ENCODE results near the gene ITGAV.

ITGAV gene

DNA sequence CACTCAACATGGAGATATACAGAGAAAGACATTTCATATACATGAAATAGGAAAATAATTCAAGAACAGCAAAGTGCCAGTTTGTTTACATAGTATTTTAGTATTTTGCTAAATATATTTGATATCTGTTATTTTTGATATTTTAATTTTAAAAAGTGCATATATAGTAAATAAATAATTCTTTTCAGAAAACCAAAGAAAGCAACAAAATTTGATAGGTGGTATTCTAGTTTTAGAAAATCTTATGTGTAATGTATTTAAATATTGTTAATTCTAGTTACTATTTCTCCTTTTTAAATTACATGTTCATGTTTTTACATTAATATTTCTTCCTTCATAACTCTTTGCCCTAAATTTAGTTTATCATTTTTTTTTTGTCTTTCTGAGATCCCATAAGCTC is 69.5 kb downstream of the ITGAV start:
- H3K4me1 ChIP-seq (ENCODE audit: control insufficient read depth, insufficient read depth, low read length): no peaks in the 10 kb centered on the region
- no peaks in the 10 kb centered on the region for H3K27me3 ChIP-seq (ENCODE audit: control insufficient read depth, insufficient read depth, low read length)
- no peak overlapping the region for H3K9ac ChIP-seq (ENCODE audit: low read length)
- peaks cover 7% of the 10 kb centered on the region for H3K36me3 ChIP-seq (ENCODE audit: control insufficient read depth, insufficient read depth, low read length)
- no peak overlapping the region for H3K4me3 ChIP-seq (ENCODE audit: low read length)
- no peak overlapping the region for H3K27ac ChIP-seq (ENCODE audit: low read depth, low read length)

DNA sequence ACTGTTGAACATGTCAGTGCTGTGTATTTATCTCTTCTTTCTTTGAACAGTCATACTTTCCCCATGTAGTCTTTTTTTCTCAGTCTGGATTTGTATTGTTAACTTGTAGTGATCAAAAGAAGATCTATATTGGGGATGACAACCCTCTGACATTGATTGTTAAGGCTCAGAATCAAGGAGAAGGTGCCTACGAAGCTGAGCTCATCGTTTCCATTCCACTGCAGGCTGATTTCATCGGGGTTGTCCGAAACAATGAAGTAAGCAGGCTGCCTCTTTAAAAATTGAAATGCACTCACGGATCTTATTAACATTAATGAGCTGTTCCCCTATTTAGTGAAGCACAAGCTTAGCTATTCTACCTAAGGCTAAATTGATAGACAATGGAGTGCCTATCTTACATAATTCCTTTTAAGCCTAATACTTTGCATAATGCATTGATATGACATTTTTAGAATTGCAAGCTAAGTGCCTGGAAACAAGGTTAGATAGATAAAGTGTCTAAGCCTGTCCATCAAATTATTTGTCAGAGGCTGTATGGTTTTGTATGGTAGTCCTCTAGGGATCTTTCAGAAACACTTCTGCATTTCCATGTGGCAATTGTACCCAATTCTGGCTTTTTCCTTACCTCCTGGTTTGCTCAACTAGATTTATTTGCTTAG is 74.7 kb downstream of the ITGAV start:
- no peaks in the 10 kb centered on the region for H3K27me3 ChIP-seq (ENCODE audit: control insufficient read depth, insufficient read depth, low read length)
- no peaks in the 10 kb centered on the region for H3K4me1 ChIP-seq (ENCODE audit: control insufficient read depth, insufficient read depth, low read length)
- H3K9ac ChIP-seq (ENCODE audit: low read length): no peak overlapping the region
- peaks cover 7% of the 10 kb centered on the region for H3K36me3 ChIP-seq (ENCODE audit: control insufficient read depth, insufficient read depth, low read length)
- H3K27ac ChIP-seq (ENCODE audit: low read depth, low read length): no peak overlapping the region
- H3K4me3 ChIP-seq (ENCODE audit: low read length): no peak overlapping the region

DNA sequence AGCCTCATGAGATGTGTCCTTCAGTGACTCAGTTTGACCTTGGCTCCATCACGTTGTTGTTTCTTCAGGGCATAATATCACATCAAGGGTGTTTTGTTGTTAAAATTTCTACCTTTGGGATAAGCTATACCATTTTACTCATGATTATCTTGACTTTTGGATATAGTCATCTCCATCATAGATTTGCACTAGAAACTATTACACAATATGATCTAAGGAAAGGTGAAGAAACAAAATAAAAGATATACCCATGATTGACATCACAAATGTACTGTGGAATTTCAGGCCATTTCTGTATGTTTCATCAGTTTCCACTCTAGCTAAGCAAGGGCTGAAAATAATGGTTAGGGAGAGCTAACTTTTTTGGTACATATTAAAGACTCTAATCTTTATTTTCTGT is 79.3 kb downstream of the ITGAV start:
- H3K36me3 ChIP-seq (ENCODE audit: control insufficient read depth, insufficient read depth, low read length): peaks cover 28% of the 10 kb centered on the region
- H3K4me1 ChIP-seq (ENCODE audit: control insufficient read depth, insufficient read depth, low read length): no peaks in the 10 kb centered on the region
- H3K9ac ChIP-seq (ENCODE audit: low read length): no peak overlapping the region
- no peaks in the 10 kb centered on the region for H3K27me3 ChIP-seq (ENCODE audit: control insufficient read depth, insufficient read depth, low read length)
- H3K4me3 ChIP-seq (ENCODE audit: low read length): no peak overlapping the region
- no peak overlapping the region for H3K27ac ChIP-seq (ENCODE audit: low read depth, low read length)

DNA sequence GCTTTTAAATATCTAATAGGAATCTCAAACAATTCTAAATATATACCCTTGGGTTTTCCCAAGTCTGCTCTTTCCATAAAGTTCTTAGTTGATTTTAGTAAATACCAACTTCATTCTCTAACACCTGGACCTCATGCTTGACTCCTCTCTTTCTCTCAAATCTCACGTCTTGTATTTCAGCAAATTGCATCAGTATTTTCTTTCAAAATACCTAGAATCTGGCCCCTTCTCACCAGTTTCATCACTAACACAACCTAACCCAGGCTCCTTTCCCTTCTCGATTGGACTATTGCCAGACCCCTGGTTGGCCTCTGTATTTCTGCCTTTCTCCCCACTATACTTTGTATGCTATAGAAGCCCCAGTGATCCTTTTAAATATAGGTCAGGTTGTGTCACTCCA is 81.0 kb downstream of the ITGAV start:
- peaks cover 21% of the 10 kb centered on the region for H3K36me3 ChIP-seq (ENCODE audit: control insufficient read depth, insufficient read depth, low read length)

DNA sequence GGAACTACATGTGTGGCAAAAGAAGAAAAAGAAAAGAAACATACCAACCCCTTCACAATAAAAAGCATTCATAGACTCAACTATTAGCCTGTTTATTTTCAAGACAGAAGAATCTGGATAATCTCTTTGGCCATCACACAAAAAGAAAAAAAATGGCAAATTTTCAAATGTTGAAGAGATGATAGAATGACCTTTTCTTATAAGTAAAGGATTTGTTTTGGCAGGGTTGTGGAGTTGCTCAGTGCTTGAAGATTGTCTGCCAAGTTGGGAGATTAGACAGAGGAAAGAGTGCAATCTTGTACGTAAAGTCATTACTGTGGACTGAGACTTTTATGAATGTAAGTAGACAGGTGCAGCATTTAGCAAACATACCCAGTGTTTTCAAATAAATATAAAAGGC is 85.5 kb downstream of the ITGAV start:
- Histone ChIP-seq H3K27me3 (ENCODE audit: control insufficient read depth, insufficient read depth, low read length) (no peaks in the 10 kb centered on the region), H3K4me3 (ENCODE audit: low read length) (no peak overlapping the region), H3K4me1 (ENCODE audit: control insufficient read depth, insufficient read depth, low read length) (no peaks in the 10 kb centered on the region), H3K9ac (ENCODE audit: low read length) (no peak overlapping the region), H3K27ac (ENCODE audit: low read depth, low read length) (no peak overlapping the region), H3K36me3 (ENCODE audit: control insufficient read depth, insufficient read depth, low read length) (peaks cover 15% of the 10 kb centered on the region)

More for the DNA sequence above, 81.0 kb downstream of the ITGAV start:
- Histone ChIP-seq H3K27me3 (ENCODE audit: control insufficient read depth, insufficient read depth, low read length) (no peaks in the 10 kb centered on the region), H3K4me1 (ENCODE audit: control insufficient read depth, insufficient read depth, low read length) (no peaks in the 10 kb centered on the region), H3K9ac (ENCODE audit: low read length) (no peak overlapping the region), H3K27ac (ENCODE audit: low read depth, low read length) (no peak overlapping the region), H3K4me3 (ENCODE audit: low read length) (no peak overlapping the region)

DNA sequence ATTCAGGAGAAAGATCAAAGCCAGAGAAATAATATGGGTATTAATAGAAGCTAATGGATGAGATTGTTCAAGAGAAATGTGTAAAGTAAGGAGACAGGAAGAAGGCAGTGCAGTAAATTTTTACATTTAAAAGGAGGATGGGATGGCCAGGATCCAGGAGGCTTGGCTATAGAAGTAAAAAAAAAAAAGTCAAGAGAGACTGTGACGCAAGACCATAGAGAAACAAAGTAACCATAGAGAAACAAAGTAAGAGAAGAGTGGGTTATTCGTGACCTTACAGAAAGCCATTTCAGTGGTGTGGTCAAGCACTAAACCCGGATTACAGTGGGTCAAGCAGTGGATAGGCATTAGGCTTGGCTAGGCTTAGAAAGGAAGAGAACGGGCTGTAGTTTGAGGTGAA is 93.5 kb downstream of the ITGAV start:
- Histone ChIP-seq H3K27me3 (ENCODE audit: control insufficient read depth, insufficient read depth, low read length) (no peaks in the 10 kb centered on the region), H3K4me3 (ENCODE audit: low read length) (no peak overlapping the region), H3K9ac (ENCODE audit: low read length) (no peak overlapping the region), H3K27ac (ENCODE audit: low read depth, low read length) (no peak overlapping the region), H3K4me1 (ENCODE audit: control insufficient read depth, insufficient read depth, low read length) (no peaks in the 10 kb centered on the region), H3K36me3 (ENCODE audit: control insufficient read depth, insufficient read depth, low read length) (no peaks in the 10 kb centered on the region)

DNA sequence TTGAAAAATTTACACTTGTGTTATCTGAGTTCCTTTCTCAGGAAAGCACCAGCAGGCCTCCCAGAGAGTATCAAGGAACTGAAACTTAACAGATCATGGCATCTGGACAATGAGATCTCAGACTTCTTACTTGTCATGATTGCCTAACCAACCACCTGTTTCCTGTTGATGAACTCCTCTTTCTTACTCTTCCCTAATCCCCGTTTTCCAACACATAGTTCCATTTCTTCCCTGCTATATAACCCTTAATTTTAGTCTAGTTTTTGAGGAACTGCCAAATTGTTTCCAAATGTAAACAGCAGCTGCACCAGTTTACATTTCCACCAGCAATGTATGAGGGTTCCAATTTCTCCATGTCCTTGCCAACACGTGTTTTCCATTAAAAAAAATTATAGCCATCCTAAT is 98.0 kb downstream of the ITGAV start:
- Histone ChIP-seq H3K4me3 (ENCODE audit: low read length) (no peak overlapping the region), H3K36me3 (ENCODE audit: control insufficient read depth, insufficient read depth, low read length) (no peaks in the 10 kb centered on the region), H3K4me1 (ENCODE audit: control insufficient read depth, insufficient read depth, low read length) (no peaks in the 10 kb centered on the region), H3K27me3 (ENCODE audit: control insufficient read depth, insufficient read depth, low read length) (no peaks in the 10 kb centered on the region), H3K9ac (ENCODE audit: low read length) (no peak overlapping the region), H3K27ac (ENCODE audit: low read depth, low read length) (no peak overlapping the region)

DNA sequence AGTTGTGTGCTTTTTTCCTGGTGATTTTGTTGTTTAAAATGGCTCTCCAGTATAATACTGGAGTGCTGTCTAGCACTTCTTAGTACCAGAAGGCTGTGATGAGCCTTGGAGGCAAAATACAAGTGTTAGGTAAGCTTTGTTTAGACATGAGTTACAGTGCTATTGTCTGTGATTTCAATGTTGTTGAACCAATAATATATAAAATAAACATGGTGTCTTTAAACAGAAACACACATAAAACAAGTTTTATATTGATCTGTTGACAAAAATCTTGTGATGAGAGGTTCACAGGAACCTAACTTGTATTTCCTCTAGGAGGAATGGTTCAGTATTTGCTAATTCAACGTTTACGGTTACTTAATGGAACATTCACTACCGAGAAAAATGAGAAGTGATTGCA is 99.0 kb downstream of the ITGAV start:
- H3K4me1 ChIP-seq (ENCODE audit: control insufficient read depth, insufficient read depth, low read length): peaks cover 3% of the 10 kb centered on the region
- H3K27me3 ChIP-seq (ENCODE audit: control insufficient read depth, insufficient read depth, low read length): no peaks in the 10 kb centered on the region
- H3K36me3 ChIP-seq (ENCODE audit: control insufficient read depth, insufficient read depth, low read length): no peaks in the 10 kb centered on the region
- H3K27ac ChIP-seq (ENCODE audit: low read depth, low read length): no peak overlapping the region
- no peak overlapping the region for H3K4me3 ChIP-seq (ENCODE audit: low read length)
- no peak overlapping the region for H3K9ac ChIP-seq (ENCODE audit: low read length)

DNA sequence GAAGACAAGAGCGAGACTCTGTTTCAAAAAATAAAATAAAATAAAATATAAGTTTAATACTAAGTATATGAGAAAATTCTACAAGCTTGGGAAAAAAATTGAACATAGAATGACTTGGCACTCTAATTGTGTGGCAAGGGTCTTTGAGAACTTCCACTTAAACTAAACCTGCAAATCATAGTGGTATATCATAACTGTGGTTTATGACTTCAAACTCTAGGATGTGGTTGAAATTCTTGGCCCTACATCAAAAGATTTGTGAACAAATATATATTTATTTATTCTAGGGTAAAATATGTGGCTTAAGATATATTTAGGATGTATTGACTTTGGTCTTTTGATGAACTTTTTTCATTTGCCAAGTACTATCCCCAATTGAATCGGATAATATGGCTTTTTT is 100.9 kb downstream of the ITGAV start:
- no peaks in the 10 kb centered on the region for H3K36me3 ChIP-seq (ENCODE audit: control insufficient read depth, insufficient read depth, low read length)

DNA sequence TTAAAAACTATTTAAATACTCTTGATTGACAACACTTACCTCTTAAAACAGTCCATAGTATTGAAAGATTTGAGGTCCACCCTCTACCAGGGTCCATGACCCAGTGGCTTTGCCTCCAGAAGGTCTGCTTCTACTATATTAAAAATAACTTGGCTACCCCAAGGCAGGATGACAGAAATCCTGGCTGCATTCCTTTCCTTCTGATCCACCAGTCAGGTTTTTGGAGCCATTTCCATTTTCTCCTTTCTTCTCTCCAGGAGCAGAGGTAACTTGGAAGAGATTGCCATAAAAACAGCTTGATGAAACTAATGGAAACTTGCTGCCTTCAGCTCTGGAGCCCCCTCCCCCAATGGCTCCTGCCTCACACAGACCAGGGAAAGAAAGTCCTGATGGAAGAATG is 101.4 kb downstream of the ITGAV start:
- Histone ChIP-seq H3K36me3 (ENCODE audit: control insufficient read depth, insufficient read depth, low read length) (no peaks in the 10 kb centered on the region), H3K27ac (ENCODE audit: low read depth, low read length) (no peak overlapping the region), H3K9ac (ENCODE audit: low read length) (no peak overlapping the region), H3K4me3 (ENCODE audit: low read length) (no peak overlapping the region), H3K4me1 (ENCODE audit: control insufficient read depth, insufficient read depth, low read length) (peaks cover 3% of the 10 kb centered on the region), H3K27me3 (ENCODE audit: control insufficient read depth, insufficient read depth, low read length) (no peaks in the 10 kb centered on the region)

More for the DNA sequence above, 100.9 kb downstream of the ITGAV start:
- no peak overlapping the region for H3K27ac ChIP-seq (ENCODE audit: low read depth, low read length)
- peaks cover 3% of the 10 kb centered on the region for H3K4me1 ChIP-seq (ENCODE audit: control insufficient read depth, insufficient read depth, low read length)
- no peaks in the 10 kb centered on the region for H3K27me3 ChIP-seq (ENCODE audit: control insufficient read depth, insufficient read depth, low read length)
- no peak overlapping the region for H3K9ac ChIP-seq (ENCODE audit: low read length)
- H3K4me3 ChIP-seq (ENCODE audit: low read length): no peak overlapping the region

DNA sequence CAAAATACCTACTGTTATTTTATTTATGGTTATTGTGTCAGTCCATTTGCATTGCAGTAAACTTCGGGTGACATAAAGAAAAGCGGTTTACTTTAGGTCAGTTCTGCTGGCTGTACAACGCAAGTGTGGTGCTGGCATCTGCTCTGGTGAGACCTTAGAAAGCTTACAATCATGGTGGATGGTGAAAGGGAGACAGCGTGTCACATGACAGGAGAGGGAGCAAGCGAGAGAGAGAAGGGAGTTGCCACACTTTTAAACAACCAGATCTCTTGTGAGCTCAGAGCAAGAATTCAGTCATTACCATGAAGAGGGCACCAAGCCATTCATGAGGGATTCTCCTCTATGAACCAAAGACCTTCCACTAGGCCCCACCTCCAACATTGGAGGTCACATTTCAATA is 102.0 kb downstream of the ITGAV start:
- Histone ChIP-seq H3K27ac (ENCODE audit: low read depth, low read length) (no peak overlapping the region), H3K27me3 (ENCODE audit: control insufficient read depth, insufficient read depth, low read length) (no peaks in the 10 kb centered on the region), H3K9ac (ENCODE audit: low read length) (no peak overlapping the region), H3K4me1 (ENCODE audit: control insufficient read depth, insufficient read depth, low read length) (peaks cover 3% of the 10 kb centered on the region), H3K4me3 (ENCODE audit: low read length) (no peak overlapping the region), H3K36me3 (ENCODE audit: control insufficient read depth, insufficient read depth, low read length) (no peaks in the 10 kb centered on the region)

DNA sequence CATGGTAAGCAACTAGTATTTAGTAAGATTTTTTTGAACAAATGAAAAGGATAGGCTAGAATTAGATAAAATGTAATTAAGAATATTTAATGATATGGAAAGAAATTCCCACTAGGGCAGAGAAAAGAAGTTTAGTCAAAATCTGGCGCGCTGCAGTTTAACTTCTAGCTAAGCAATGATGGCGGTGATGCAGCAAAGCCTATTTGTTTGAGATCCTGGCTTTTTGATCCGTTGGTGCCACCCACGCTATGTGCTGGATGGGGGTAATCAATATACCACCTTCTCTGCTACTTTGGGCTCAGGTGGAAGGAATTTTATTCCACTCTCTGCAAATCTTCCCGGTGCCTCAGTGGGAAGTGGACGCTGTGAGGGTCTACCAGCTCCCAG is 103.6 kb downstream of the ITGAV start:
- Histone ChIP-seq H3K27ac (ENCODE audit: low read depth, low read length) (no peak overlapping the region), H3K27me3 (ENCODE audit: control insufficient read depth, insufficient read depth, low read length) (no peaks in the 10 kb centered on the region), H3K4me1 (ENCODE audit: control insufficient read depth, insufficient read depth, low read length) (peaks cover 3% of the 10 kb centered on the region), H3K4me3 (ENCODE audit: low read length) (peak overlapping the region; percentile 92), H3K9ac (ENCODE audit: low read length) (no peak overlapping the region), H3K36me3 (ENCODE audit: control insufficient read depth, insufficient read depth, low read length) (no peaks in the 10 kb centered on the region)

DNA sequence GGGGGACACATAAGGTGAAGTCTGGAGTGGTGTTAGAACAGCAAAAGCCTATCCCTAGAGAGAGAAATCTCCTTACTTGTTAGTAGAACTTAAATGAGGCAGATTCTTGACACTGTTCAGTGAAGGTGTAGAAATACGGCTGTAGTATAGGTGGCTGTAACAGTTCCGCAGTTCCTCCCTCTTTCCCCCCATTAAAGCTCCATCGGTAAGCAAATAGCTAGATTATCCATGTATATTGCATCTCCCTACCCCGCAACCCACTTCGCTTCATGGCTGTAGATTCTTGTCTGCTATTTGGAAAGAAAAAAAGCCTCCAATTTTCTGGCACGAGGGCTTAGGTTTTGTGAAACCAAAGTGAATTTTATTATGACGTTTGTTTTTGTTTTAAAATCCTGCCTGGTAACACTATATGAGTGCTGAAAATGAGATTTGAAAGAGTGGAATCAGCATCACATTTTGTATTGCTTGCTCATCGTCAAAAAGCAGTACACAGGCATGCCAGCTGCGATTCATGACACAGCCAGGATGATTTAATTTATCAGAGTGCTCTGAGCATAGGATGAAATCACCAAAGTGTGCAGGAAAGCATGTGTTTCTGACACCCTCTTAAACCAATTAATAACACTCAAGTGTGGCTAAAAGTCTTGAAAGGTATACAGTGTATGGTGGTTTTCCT is 105.4 kb downstream of the ITGAV start:
- Histone ChIP-seq H3K4me1 (ENCODE audit: control insufficient read depth, insufficient read depth, low read length) (peaks cover 3% of the 10 kb centered on the region), H3K4me3 (ENCODE audit: low read length) (peak overlapping the region; percentile 29), H3K27me3 (ENCODE audit: control insufficient read depth, insufficient read depth, low read length) (no peaks in the 10 kb centered on the region), H3K27ac (ENCODE audit: low read depth, low read length) (no peak overlapping the region), H3K9ac (ENCODE audit: low read length) (peak overlapping the region; percentile 14), H3K36me3 (ENCODE audit: control insufficient read depth, insufficient read depth, low read length) (no peaks in the 10 kb centered on the region)

Measured in rectal smooth muscle tissue (tissue), 1 donor.